Loucy (cell line): ENCODE measurements around the gene TMEM235.

Source experiments
- CTCF ChIP-seq: fragments of 200-600 bp; sonication (generic); conservative IDR thresholded peaks from 2 replicates; pipeline ENCODE4 v1.5.1; 2014; ENCODE audit warnings: mild to moderate bottlenecking, antibody characterized with exemption, low read length
- EZH2phosphoT487 ChIP-seq: fragments of 200-600 bp; IDR thresholded peaks from 2 replicates; pipeline ENCODE4 v1.6.1; 2018; ENCODE audit warnings: antibody characterized with exemption, mild to moderate bottlenecking, moderate library complexity, borderline replicate concordance

- TF ChIP-seq CTCF (no peak), EZH2phosphoT487 (no peak)
Observed at GRCh38 chr17:78252701-78253635, 21.5 kb downstream of the TMEM235 start.
